K562 (cell line): ENCODE measurements around the gene SPIRE1. TPM values are rescaled to one million over a fixed set of nuclear protein-coding genes. Genes with fewer than 3 reads are reported as not detected.

Experiments
- ATAC-seq: fragments of 200-7000 bp; cut with Tn5 transposase; 3 replicates; pipeline ENCODE4 v1.9.1; 2020; ENCODE audit warnings: moderate library complexity
- BruUV-seq: library from RNA; stranded (reverse); fragments of 400-500 nt; replicated peaks from 2 replicates; lab custom pipeline; 2021; lab: Mats Ljungman, UMichigan
- CTCF ChIA-PET: fragments of 300-600 bp; formaldehyde crosslinking; extraction: SDS; loops from one replicate; lab custom pipeline; 2021; ENCODE audit warnings: low intra/inter-chr PET ratio; lab: Yijun Ruan, JAX
- POLR2A ChIA-PET: fragments of 300-600, 350-650 bp; sonication (Branson Sonifier 250); formaldehyde crosslinking; extraction: SDS; loops from one replicate; lab custom pipeline; 2021; ENCODE audit warnings: antibody characterized with exemption, inconsistent platforms; lab: Yijun Ruan, JAX
- DNase-seq, 4 experiments: peaks; one replicate each; pipeline versions ENCODE4 v3.0.0 to v3.0.0-alpha.2; 2011 to 2018; ENCODE audit warnings: low spot score in 3 of 4, mixed read lengths in 3 of 4; ENCODE audit errors: extremely low read depth in 1 of 4
- FAIRE-seq: peaks from 2 replicates; lab custom pipeline; 2011; peaks lifted over from hg19 to GRCh38; lab: Jason Lieb, UNC
- H2AFZ ChIP-seq: 2 replicates; pipeline ENCODE4 v1.6.0; 2011; ENCODE audit warnings: low read depth, low read length, control low read depth, inconsistent platforms
- H3K27ac ChIP-seq: fragments of 200-600 bp; 3 replicates; pipeline ENCODE4 v1.8.0; 2011; ENCODE audit warnings: low read depth, mild to moderate bottlenecking, control low read depth, inconsistent platforms, low read length, moderate library complexity, mixed read lengths; ENCODE audit errors: extremely low read depth
- H3K27me3 ChIP-seq, 2 experiments: fragments of 300-600 bp in 1 of 2; 2 replicates in 1 of 2; 3 replicates in 1 of 2; pipeline versions ENCODE4 v1.6.0 to v1.8.0; 2011; ENCODE audit warnings: inconsistent platforms in 2 of 2, low read length in 2 of 2, mild to moderate bottlenecking in 1 of 2, mixed read lengths in 1 of 2, moderate library complexity in 1 of 2; ENCODE audit not compliant: control insufficient read depth in 2 of 2, insufficient read depth in 2 of 2
- H3K36me3 ChIP-seq: fragments of 300-600 bp; 3 replicates; pipeline ENCODE4 v1.8.0; 2011; ENCODE audit warnings: mild to moderate bottlenecking, low read length, inconsistent platforms; ENCODE audit not compliant: control insufficient read depth, insufficient read depth
- H3K4me1 ChIP-seq, 2 experiments: fragments of 200-600 bp in 1 of 2; replicated peaks in 1 of 2; 2 replicates in 1 of 2; 3 replicates in 1 of 2; pipeline versions ENCODE4 v1.5.1 to v1.8.0; 2011; ENCODE audit warnings: inconsistent platforms in 2 of 2, low read length in 2 of 2, mild to moderate bottlenecking in 1 of 2, mixed read lengths in 1 of 2, moderate library complexity in 1 of 2; ENCODE audit not compliant: control insufficient read depth in 2 of 2, insufficient read depth in 2 of 2
- H3K4me2 ChIP-seq: 2 replicates; pipeline ENCODE4 v1.6.1; 2011; ENCODE audit warnings: low read length, control low read depth, inconsistent platforms, mixed read lengths; ENCODE audit not compliant: insufficient read depth
- H3K4me3 ChIP-seq: fragments of 200-600 bp; sonication (generic), shearing (Covaris generic); 2 replicates; pipeline ENCODE4 v1.5.1; 2016; ENCODE audit warnings: control low read depth, inconsistent platforms
- H3K79me2 ChIP-seq: fragments of 200-600 bp; 3 replicates; pipeline ENCODE4 v1.8.0; 2011; ENCODE audit warnings: low read length, inconsistent platforms; ENCODE audit not compliant: control insufficient read depth, insufficient read depth
- H3K9ac ChIP-seq, 2 experiments: 2 replicates each; pipeline versions ENCODE4 v1.6.0 to v1.6.1; 2011; ENCODE audit warnings: low read depth in 2 of 2, low read length in 2 of 2, control low read depth in 1 of 2, inconsistent platforms in 1 of 2, mild to moderate bottlenecking in 1 of 2, mixed read lengths in 1 of 2; ENCODE audit not compliant: insufficient read depth in 1 of 2
- H3K9me1 ChIP-seq: one replicate; pipeline ENCODE4 v1.6.0; 2011; ENCODE audit warnings: inconsistent platforms, mild to moderate bottlenecking, low read length, moderate library complexity; ENCODE audit not compliant: control insufficient read depth, insufficient read depth
- H3K9me3 ChIP-seq: replicated peaks from 2 replicates; pipeline ENCODE4 v1.5.1; 2011; ENCODE audit warnings: low read depth, low read length, inconsistent platforms; ENCODE audit not compliant: control insufficient read depth, insufficient read depth
- H4K20me1 ChIP-seq: replicated peaks from 2 replicates; pipeline ENCODE4 v1.6.1; 2011; ENCODE audit warnings: low read length, inconsistent platforms, mixed read lengths; ENCODE audit not compliant: control insufficient read depth, insufficient read depth
- ETV6 ChIP-seq, 3 experiments: fragments of 150-350 bp in 1 of 3; sonication (generic) in 1 of 3; formaldehyde crosslinking in 1 of 3; IDR thresholded peaks; 2 replicates each; pipeline versions ENCODE4 v1.6.1 to v1.8.0; 2014 to 2022; ENCODE audit warnings: borderline replicate concordance in 2 of 3, low read depth in 2 of 3, antibody characterized with exemption in 1 of 3, low read length in 1 of 3, mild to moderate bottlenecking in 1 of 3, missing genetic modification reagents in 1 of 3
- HLTF ChIP-seq: fragments of 450-650 bp; IDR thresholded peaks from 2 replicates; pipeline ENCODE4 v1.6.1; 2016
- RBM14 ChIP-seq: fragments of 200-400 bp; formaldehyde crosslinking; IDR thresholded peaks from 2 replicates; pipeline ENCODE4 v1.6.1; 2018; ENCODE audit warnings: low read depth, mild to moderate bottlenecking, low read length, moderate library complexity, borderline replicate concordance; ENCODE audit not compliant: insufficient read depth
- SUPT5H ChIP-seq: fragments of 450-650 bp; IDR thresholded peaks from 2 replicates; pipeline ENCODE4 v1.6.1; 2016
- ZNF224 ChIP-seq: sonication (generic); formaldehyde crosslinking; IDR thresholded peaks from 2 replicates; pipeline ENCODE4 v1.8.0; 2022; ENCODE audit warnings: mild to moderate bottlenecking, missing genetic modification reagents
- WGBS: fragments of 100-300 bp; shearing (Covaris generic); methylation state at CpG from one replicate; pipeline ENCODE4 v1.1.6; 2016; ENCODE audit warnings: low coverage, mixed read lengths; ENCODE audit not compliant: insufficient coverage; ENCODE audit errors: missing lambda C conversion rate; 5-methylcytosine and 5-hydroxymethylcytosine counted together
- in situ Hi-C: fragments of 300-500 bp; cut with MboI; formaldehyde crosslinking; loops from 4 replicates; pipeline ENCODE4 v1.15.0; 2018; ENCODE audit warnings: inconsistent platforms, mixed read lengths
- intact Hi-C: fragments of 100-400 bp; cut with micrococcal nuclease; formaldehyde crosslinking; loops from 2 replicates; pipeline ENCODE4 v1.14.2; 2022
- polyA plus RNA-seq, 8 experiments: library from polyadenylated mRNA; depleted of rRNA in 4 of 8; stranded (reverse) in 5 of 8; unstranded in 3 of 8; fragments of >200 nt; fragmentation: Nextera tagmentation in 2 of 8; fragmentation: Illumina TruSeq in 1 of 8; extraction: Ambion mirVana in 2 of 8; extraction: Trizol in 1 of 8; gene quantifications; 2 replicates each; pipeline versions ENCODE4 v1.2.1 to v1.2.3, GENCODE V29; 2011 to 2014; ENCODE audit warnings: inconsistent platforms in 1 of 8, missing spikeins in 1 of 8
- total RNA-seq, 7 experiments: library from RNA; depleted of rRNA in 6 of 7; stranded (reverse); fragments of >200 nt in 6 of 7; fragmentation: Illumina TruSeq in 2 of 7; extraction: Trizol in 2 of 7; gene quantifications; 2 replicates each; pipeline versions ENCODE4 v1.2.1 to v1.2.3, GENCODE V29; 2011 to 2021; ENCODE audit warnings: low replicate concordance in 1 of 7

SPIRE1 gene
- total and polyA plus RNA-seq, 9 of the 15 experiments (the other 6 are each of a cell fraction or from before 2014, with no cell fraction given) = 2.9 to 14.0 (median 10.2) TPM

GRCh38 chr18:12430137-12430990 lies 227.5 kb downstream of the SPIRE1 start (continued):
- TF ChIP-seq ZNF224 (CRISPR knock-in tag) (no peak), HLTF (peak; percentile 52; the same call in 1 of the 2 replicates), SUPT5H (0 out of 2 replicates have a peak, but pooled peaks have one; percentile 39), RBM14 (no peak)

GRCh38 chr18:12429556-12429955 lies 228.4 kb downstream of the SPIRE1 start:
- in situ Hi-C loops = no loop called here
- no peak for FAIRE-seq
- no peak overlapping the region for H3K4me2 ChIP-seq
- peaks cover 15% of the 10 kb centered on the region; the same call in 2 of the 3 replicates for H3K36me3 ChIP-seq
- H3K27me3 ChIP-seq = no peaks in the 10 kb centered on the region
- ATAC-seq = no peak
- CTCF ChIA-PET = no interaction called here
- no peaks in the 10 kb centered on the region for H3K9me1 ChIP-seq
- no peak overlapping the region for H2AFZ ChIP-seq
- no peaks in the 10 kb centered on the region for H3K79me2 ChIP-seq
- H3K9me3 ChIP-seq = no peaks in the 10 kb centered on the region; the same call in 1 of the 2 replicates
- 92% methylated on average over 16 of the region's 16 CpGs for WGBS
- H3K9ac ChIP-seq = peak overlapping the region in 1 of 2 experiments; percentile 40; a peak in 1 of 4 replicates
- POLR2A ChIA-PET = interaction anchor here (0.6 to 1.1 kb wide), 2 partner anchors 9 to 78 kb away, joined by 3 to 4 read pairs; no protein-coding TSS in a partner anchor
- intact Hi-C loops = no loop called here
- DNase-seq = no peak
- no peaks in the 10 kb centered on the region for H4K20me1 ChIP-seq
- TF ChIP-seq ETV6 (IDR thresholded peaks at IDR 0.05; ENCODE audit: borderline replicate concordance in 1 of 2, low read depth in 2 of 2, low read length in 1 of 2) (no peak), ETV6 (CRISPR knock-in tag; IDR thresholded peaks at IDR 0.05; ENCODE audit: borderline replicate concordance) (no peak)
- H3K27ac ChIP-seq = no peak overlapping the region
- H3K4me3 ChIP-seq = no peak overlapping the region
- peaks cover 0 to 6% of the 10 kb centered on the region in 2 experiments; a peak in 1 of 5 replicates for H3K4me1 ChIP-seq
- no TSS peak for BruUV-seq
